Testis (tissue), 2 donors: ENCODE results near the gene UFSP2.

ENCODE experiments used
- POLR2A ChIP-seq: fragments of 450-650 bp; IDR thresholded peaks from one replicate; pipeline ENCODE4 v1.6.1; 2017; ENCODE audit warnings: antibody characterized with exemption, mild to moderate bottlenecking, moderate library complexity
- TF ChIP-seq, protein P1 (sequence below), 3 experiments: fragments of 450-650 bp in 2 of 3; fragments of 200-600 bp in 1 of 3; sonication (generic) in 1 of 3; IDR thresholded peaks; one replicate each; pipeline ENCODE4 v1.5.1; 2016 to 2019; ENCODE audit warnings: antibody characterized with exemption in 3 of 3, mild to moderate bottlenecking in 2 of 3, moderate library complexity in 1 of 3

DNA sequence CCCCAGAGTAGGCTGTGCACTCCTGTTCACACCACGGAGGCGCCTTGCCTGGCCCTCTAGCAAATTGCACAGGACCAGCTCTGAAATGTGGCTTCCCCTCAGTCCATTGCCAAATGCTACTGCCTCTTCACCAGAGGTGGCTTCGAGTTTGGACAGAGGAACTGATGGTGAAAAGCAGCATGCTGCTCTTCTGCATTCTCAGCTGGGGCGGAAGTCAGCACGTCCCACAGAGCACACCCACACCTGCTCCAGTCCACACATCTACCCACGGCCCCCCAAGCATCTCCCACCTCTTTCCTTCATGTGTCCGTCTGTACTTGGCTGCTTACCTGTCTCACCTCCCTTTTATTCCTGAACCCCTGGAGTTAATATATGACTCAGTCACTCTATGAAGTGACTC is 73.6 kb downstream of the UFSP2 start:
- TF ChIP-seq, protein P1, sequence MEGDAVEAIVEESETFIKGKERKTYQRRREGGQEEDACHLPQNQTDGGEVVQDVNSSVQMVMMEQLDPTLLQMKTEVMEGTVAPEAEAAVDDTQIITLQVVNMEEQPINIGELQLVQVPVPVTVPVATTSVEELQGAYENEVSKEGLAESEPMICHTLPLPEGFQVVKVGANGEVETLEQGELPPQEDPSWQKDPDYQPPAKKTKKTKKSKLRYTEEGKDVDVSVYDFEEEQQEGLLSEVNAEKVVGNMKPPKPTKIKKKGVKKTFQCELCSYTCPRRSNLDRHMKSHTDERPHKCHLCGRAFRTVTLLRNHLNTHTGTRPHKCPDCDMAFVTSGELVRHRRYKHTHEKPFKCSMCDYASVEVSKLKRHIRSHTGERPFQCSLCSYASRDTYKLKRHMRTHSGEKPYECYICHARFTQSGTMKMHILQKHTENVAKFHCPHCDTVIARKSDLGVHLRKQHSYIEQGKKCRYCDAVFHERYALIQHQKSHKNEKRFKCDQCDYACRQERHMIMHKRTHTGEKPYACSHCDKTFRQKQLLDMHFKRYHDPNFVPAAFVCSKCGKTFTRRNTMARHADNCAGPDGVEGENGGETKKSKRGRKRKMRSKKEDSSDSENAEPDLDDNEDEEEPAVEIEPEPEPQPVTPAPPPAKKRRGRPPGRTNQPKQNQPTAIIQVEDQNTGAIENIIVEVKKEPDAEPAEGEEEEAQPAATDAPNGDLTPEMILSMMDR (IDR thresholded peaks at IDR 0.05): no peak
- no peak for TF ChIP-seq POLR2A
